GM19239 (cell line): ENCODE data around the gene RHOV.

ENCODE experiments used
- DNase-seq: peaks from one replicate; pipeline ENCODE4 v3.0.0; 2011; ENCODE audit warnings: low spot score; ENCODE audit not compliant: insufficient read length
- FAIRE-seq: peaks from 2 replicates; lab custom pipeline; 2011; peaks lifted over from hg19 to GRCh38; lab: Jason Lieb, UNC

The RHOV gene

DNA sequence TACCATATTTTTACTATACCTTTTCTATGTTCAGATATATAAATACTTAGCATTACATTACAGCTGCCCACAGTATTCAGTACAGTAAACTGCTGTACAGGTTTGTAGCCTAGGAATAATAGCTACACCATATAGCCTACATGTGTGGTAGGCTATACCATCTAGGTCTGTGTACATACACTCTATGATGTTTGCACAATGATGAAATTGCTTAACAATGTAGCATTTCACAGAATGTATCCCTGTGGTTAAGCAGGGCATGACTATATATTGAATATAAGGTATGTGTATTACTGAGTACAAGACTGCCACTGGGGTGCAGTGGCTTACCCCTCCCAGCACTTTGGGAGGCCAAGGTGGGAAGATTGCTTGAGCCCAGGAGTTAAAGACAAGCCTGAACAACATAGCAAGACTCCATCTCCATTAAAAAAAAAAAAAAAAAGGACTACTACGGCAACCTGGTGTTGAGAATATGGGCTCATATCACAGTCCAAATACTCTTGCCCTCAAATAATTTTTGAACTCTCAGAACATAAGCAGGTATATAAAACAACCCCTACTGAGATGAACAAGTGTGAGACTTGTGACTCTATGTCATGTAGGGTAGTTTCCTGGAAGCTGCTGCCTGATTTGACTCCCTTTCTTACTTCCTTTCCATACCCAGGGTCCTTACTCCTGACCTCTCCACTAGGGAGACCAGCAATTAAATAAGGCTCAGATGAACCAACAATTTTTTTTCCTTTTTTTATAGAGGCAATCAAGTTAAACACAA lies 50.3 kb downstream of the RHOV start:
- FAIRE-seq (no peak), DNase-seq (no peak)
